GM10248 (cell line): ENCODE results near the gene FXN.

Experiments
- CTCF ChIA-PET: fragments of 300-600 bp; sonication (Branson Sonifier 250); formaldehyde crosslinking; extraction: SDS; loops from one replicate; lab custom pipeline; 2021; ENCODE audit warnings: antibody characterized with exemption; lab: Yijun Ruan, JAX
- POLR2A ChIA-PET: fragments of 350-650 bp; sonication (Branson Sonifier 250); formaldehyde crosslinking; extraction: SDS; loops from one replicate; lab custom pipeline; 2020; ENCODE audit warnings: antibody characterized with exemption; lab: Yijun Ruan, JAX
- DNase-seq: peaks from one replicate; pipeline ENCODE4 v3.0.0; 2012; ENCODE audit errors: extremely low spot score
- TF ChIP-seq, protein P1 (sequence below): IDR thresholded peaks from 2 replicates; pipeline ENCODE4 v1.5.1; 2012; ENCODE audit warnings: mild to moderate bottlenecking, low read depth; ENCODE audit errors: extremely low read depth, missing control alignments, control extremely low read depth

Gene FXN

GRCh38 chr9:69086312-69086711 lies 50.8 kb downstream of the FXN start:
- no peak for DNase-seq
- TF ChIP-seq, protein P1, sequence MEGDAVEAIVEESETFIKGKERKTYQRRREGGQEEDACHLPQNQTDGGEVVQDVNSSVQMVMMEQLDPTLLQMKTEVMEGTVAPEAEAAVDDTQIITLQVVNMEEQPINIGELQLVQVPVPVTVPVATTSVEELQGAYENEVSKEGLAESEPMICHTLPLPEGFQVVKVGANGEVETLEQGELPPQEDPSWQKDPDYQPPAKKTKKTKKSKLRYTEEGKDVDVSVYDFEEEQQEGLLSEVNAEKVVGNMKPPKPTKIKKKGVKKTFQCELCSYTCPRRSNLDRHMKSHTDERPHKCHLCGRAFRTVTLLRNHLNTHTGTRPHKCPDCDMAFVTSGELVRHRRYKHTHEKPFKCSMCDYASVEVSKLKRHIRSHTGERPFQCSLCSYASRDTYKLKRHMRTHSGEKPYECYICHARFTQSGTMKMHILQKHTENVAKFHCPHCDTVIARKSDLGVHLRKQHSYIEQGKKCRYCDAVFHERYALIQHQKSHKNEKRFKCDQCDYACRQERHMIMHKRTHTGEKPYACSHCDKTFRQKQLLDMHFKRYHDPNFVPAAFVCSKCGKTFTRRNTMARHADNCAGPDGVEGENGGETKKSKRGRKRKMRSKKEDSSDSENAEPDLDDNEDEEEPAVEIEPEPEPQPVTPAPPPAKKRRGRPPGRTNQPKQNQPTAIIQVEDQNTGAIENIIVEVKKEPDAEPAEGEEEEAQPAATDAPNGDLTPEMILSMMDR, result no peak
- ChIA-PET POLR2A (no interaction called here), CTCF (interaction anchor here (0.7 to 1.4 kb wide), 2 partner anchors 10 to 840 kb away, joined by 3 to 6 read pairs; no protein-coding TSS in a partner anchor)

- POLR2A ChIA-PET, result no interaction called here
- no peak for DNase-seq
- TF ChIP-seq, protein P1, result no peak
- CTCF ChIA-PET, result interaction anchor here (0.7 to 1.4 kb wide), 4 partner anchors 10 to 840 kb away, joined by 3 to 6 read pairs (median 4); no protein-coding TSS in a partner anchor
These were observed 51.2 kb downstream of the FXN start for GRCh38 chr9:69086769-69087168.

DNA sequence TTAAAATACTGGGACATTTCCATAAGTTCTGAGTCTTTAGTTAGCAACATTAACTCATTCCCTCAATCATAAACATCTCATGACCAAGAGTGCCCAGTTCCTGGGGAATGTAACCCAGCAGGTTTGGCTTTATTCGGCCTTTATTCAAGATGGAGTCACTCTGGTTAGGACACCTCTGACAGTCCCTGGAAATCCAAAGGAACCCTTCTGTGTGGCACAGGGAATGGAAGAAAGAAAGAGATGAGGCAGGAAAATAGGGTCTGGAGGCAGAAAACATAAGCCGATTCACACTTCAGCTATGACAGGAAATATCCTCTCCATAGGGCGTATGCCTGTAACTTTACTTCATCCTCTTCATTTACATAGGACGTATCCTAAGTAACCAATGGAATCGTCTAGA lies 53.5 kb downstream of the FXN start:
- DNase-seq, result no peak
- ChIA-PET CTCF (no interaction called here), POLR2A (no interaction called here)
- TF ChIP-seq, protein P1, result no peak

DNA sequence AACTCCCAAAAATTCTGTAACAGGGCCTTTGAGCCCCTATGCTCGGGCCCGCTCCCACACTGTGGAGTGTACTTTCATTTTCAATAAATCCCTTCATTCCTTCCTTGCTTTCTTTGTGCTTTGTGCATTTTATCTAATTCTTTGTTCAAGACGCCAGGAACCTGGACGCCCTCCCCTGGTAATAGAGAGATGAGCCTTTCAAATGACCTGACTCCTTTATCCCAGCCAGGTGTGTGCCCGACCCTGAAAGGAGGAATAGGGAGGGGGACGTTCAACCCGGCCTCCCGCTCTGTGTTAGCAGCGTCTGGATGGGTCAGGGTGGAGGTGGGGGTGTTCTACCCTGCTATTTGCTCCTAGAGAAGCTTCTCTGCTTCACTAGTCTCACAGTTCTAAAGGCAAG lies 53.9 kb downstream of the FXN start:
- TF ChIP-seq, protein P1, result no peak
- DNase-seq, result no peak
- CTCF ChIA-PET, result no interaction called here
- POLR2A ChIA-PET, result no interaction called here

- ChIA-PET CTCF (no interaction called here), POLR2A (no interaction called here)
- DNase-seq, result no peak
- TF ChIP-seq, protein P1, result no peak
These were observed 54.7 kb downstream of the FXN start for GRCh38 chr9:69090140-69090750.

DNA sequence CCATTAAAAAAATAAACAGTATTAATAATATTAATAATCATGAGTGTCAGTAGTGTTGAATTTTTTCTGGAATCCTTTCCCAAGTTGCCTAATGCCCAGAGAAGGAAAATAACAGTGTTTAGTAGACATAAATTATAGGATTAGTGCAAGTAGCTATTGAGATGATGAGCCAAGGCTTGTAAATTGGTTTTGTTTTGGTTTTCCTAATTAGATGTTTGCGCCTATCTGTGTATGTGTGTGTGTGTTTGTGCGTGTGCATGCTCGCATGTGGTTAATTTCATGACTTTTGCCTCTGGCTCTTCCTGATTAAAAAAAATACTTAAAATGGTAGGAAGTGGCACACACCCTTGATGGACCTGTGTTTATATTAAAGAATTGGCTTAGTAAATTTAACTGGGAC lies 55.4 kb downstream of the FXN start:
- TF ChIP-seq, protein P1, result no peak
- DNase-seq, result no peak
- ChIA-PET CTCF (no interaction called here), POLR2A (no interaction called here)
